A549 treated with GW870086 at 1 μM for 4 hours (cell line): ENCODE results near the gene EMCN. TPM values are rescaled to one million over a fixed set of nuclear protein-coding genes. Genes with fewer than 3 reads are reported as not detected.

Experiments
- total RNA-seq: library from RNA; stranded (reverse); fragments of 200-300 nt; extraction: Qiagen RNA extraction; gene quantifications from 5 replicates; pipeline ENCODE4 v1.2.3, GENCODE V29; 2022; ENCODE audit warnings: low read depth

The EMCN gene, protein sequence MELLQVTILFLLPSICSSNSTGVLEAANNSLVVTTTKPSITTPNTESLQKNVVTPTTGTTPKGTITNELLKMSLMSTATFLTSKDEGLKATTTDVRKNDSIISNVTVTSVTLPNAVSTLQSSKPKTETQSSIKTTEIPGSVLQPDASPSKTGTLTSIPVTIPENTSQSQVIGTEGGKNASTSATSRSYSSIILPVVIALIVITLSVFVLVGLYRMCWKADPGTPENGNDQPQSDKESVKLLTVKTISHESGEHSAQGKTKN
- total RNA-seq: not detected in 5 replicates

GRCh38 chr4:100517864-100518341, at the start of gene EMCN:
TSS of gene EMCN (minus strand) at chr4:100518022. CDS start at chr4:100517914, 108 bp downstream.

